Activated CD8-positive, alpha-beta memory T cell treated with anti-CD3 and anti-CD28 coated beads for 36 hours (primary cell): Measurements from ENCODE around the gene EFNA5. TPM values are rescaled to one million over a fixed set of nuclear protein-coding genes. Genes with fewer than 3 reads are reported as not detected.

Experiments used
- CTCF ChIA-PET: fragments of 350-600 bp; sonication (Branson Sonifier 250); formaldehyde crosslinking; loops from one replicate; lab custom pipeline; 2021; ENCODE audit warnings: antibody characterized with exemption; lab: Charles Lee
- POLR2A ChIA-PET: fragments of 350-600 bp; sonication (Branson Sonifier 250); formaldehyde crosslinking; loops from one replicate; lab custom pipeline; 2021; ENCODE audit warnings: antibody characterized with exemption; lab: Charles Lee
- total RNA-seq, 2 experiments: library from RNA; stranded (reverse); gene quantifications; one replicate each; pipeline ENCODE4 v1.2.3, GENCODE V29; 2021

Gene EFNA5
- total RNA-seq, 2 experiments from 2014 or later: not detected

DNA sequence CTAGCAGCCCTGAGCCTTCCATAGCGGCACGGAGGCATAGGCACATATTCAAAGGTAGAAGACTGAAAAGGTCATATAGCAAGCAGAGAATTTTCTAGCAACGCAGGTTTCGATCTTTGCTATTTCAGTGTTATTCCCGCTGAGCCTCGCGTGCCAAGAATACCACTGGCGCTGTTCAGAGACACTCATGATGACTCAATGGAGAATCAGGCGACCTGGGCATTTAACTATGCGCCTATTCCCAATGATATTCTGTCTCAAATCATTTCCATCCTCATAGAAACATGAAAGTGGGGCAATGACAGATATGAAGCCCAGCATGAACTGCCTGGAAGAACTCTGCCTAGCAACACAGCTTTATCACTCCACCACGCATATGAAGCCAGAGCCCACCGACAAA is 59.9 kb downstream of the EFNA5 start:
- CTCF ChIA-PET: interaction anchor here (0.6 kb wide), 1 partner anchor 798 kb away, joined by 3 read pairs; no protein-coding TSS in a partner anchor
- POLR2A ChIA-PET: no interaction called here

DNA sequence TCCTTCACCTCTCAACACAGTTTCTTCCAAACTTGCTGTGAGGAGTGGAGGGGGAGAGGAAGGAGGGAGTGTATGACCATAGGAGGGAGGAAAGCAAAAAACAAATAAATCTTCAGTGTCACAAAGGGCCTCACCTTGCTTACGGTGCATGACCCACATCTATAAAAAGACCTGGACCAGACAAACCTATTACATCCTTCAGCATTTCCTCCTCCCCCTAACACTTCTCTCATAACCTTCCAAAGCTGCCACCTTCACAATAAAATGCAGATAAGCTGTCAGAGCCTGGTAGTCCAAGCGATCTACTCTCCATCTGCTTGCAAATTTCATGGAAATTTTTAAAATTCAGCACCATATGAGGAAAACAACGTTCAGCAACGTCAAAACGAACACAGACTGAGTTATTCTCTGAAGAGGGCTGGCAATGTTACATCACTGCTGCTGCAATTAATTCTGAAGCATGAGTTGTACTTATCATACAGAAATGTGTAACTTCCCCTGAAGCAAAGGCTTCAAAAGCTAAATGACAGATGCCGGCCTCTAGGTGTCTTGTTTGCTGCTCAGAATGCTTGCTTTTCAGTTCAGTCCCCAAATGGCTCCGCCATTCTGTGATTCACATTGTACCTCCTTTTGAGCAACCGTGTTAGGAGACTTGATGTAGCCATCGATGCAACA is 62.9 kb downstream of the EFNA5 start:
- POLR2A ChIA-PET: no interaction called here
- CTCF ChIA-PET: no interaction called here

DNA sequence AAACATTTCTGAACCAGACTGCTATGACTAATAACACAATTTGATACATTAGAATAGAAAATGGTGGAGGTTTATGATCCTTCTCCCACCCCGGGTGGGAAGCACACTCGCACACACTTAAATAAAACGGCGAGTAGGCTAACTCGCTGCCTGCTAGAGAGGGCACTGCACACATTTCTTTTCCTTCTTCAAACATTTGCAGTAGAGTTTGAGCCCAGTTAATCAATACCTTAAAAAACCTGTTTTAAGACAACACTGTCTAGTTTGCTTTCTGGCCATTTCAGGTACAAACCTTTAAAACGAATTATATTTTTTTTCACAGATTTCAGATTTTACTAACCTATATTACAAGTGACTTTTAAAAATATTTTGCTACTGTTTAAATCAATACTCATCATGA is 63.5 kb downstream of the EFNA5 start:
- CTCF ChIA-PET: no interaction called here
- POLR2A ChIA-PET: no interaction called here

DNA sequence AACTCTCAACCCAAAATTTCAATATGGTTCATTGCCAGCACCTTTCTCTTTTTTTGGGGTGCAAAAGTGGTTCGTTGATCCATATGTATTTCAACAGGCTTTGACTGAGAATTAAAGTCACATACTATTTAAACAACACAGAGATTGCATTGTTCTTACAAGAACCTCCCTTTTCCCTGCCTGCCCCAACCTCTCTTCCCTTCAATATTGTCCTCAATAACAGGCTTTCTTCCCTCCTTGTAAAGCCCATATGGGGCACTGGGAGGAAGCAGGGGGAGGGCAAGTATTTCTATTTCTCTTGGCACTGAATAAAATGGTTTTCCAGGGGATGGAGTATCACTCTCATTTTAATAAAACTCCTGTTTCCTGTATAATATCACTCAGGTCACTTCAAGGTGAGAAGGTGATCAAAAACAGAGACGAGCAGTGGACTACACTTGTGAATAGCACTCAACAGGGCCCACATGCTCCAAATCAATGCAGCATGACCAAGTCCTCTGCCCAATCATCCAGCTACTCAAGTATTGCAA is 65.1 kb downstream of the EFNA5 start:
- CTCF ChIA-PET: interaction anchor here (0.7 kb wide), 2 partner anchors 97 to 134 kb away, joined by 3 read pairs; no protein-coding TSS in a partner anchor

DNA sequence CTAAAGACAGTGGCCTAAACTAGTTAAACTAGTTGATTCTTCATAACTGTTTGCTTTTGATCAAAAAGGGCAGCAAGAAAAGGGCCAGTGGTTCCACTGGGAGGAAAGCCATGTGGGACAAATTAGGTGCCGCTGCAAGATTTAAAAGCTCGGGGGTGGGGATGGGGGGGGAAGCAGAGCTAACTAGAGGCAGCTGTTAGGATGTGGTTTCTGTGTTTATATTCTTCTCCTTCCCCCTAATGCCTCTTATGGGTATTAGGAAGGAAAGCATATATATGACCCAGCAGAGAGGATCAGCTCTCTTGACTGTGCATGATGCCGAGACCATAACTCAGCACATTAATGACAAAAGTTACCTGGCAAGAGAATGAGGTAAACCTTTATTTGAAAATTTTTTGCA is 65.7 kb downstream of the EFNA5 start:
- CTCF ChIA-PET: no interaction called here
- POLR2A ChIA-PET: no interaction called here

More for the DNA sequence above, 65.1 kb downstream of the EFNA5 start:
- POLR2A ChIA-PET: no interaction called here

DNA sequence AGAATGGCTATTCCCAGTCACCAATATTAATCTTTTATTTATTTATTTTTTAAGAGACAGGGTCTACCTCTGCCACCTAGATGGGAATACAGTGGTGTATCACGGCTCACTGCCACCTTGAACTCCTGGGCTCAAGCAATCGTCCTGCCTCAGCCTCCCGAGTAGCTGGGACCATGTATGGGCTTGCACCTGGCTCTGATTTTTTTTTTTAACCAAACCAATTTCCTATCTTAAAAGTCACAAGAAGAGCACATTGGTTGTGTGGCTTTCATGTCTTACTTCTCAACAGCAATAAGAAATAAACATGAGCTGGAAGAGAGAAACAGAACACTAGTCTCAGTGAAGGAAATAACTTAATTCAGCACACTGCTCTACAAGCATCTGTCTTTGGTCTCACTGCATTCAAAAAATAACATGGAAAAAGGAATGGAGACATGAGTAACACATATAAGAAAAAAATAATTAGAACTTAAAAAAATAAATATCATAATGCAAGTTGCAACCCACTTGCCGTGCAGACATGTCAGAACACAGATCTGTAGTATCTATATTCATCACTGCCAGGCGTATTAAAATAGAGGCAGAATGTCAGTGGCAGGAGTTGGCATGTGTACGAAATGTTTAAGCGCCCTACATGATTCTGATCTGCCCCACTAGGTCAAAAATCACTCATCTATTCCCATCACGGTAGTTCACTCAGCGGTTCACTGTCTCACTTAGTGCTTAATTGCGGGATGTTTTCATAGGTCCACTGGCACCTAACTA is 66.4 kb downstream of the EFNA5 start:
- ChIA-PET POLR2A (no interaction called here), CTCF (no interaction called here)

DNA sequence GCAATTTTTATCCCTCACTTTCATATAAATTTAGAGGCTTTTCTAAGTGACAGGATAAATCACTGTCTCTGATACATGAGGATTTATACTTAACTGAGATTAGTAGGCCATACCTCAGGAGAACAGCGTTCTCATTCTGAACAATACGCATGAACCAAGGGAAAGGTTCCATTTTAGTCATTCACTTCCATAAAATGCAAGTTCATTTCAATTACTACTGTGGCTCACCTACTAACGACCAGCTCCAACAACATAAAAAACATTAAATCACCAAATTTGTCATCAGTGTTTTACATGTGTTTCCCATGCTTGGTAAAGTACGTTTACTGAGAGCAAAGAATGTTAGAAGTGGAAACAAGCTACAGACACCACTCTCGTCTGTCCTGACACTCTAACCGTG is 67.4 kb downstream of the EFNA5 start:
- CTCF ChIA-PET: no interaction called here
- POLR2A ChIA-PET: no interaction called here

DNA sequence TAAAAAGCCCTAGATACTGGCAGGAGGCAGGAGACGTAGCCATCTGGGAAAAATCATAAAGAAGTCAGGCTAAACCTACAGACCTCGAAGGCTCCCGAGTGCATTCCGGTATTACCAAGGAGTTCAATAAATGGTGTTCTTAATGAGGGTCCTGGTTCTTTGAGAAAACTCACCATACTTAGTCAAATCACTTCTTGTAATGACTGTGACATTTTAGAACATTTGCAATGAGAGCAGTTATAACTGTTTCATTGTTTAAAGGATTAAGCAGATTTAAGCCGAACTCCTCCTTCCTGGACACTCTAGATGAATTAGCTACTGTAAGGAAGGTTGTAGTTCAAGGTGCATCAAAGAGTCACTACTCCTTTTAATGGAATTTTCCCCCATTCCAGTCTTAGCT is 67.8 kb downstream of the EFNA5 start:
- POLR2A ChIA-PET: no interaction called here
- CTCF ChIA-PET: no interaction called here

DNA sequence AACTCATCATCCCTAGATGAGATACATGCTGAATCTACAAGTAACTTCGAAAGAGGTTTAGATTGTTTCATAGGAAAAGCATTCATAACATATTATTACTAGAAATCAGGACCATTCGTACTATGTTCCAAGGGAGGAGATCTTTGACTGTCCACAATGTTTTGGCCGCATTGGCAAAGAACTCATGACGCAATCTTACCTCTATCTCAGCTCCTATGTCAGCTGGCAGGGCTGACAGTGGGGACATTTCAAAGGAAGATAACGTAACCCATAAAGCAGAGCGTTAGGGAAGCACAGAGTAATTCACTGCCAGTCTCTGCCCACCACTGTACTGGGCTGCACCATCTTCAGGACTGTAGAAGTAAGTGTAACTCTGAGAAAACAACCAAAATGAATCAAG is 69.7 kb downstream of the EFNA5 start:
- POLR2A ChIA-PET: no interaction called here
- CTCF ChIA-PET: no interaction called here

DNA sequence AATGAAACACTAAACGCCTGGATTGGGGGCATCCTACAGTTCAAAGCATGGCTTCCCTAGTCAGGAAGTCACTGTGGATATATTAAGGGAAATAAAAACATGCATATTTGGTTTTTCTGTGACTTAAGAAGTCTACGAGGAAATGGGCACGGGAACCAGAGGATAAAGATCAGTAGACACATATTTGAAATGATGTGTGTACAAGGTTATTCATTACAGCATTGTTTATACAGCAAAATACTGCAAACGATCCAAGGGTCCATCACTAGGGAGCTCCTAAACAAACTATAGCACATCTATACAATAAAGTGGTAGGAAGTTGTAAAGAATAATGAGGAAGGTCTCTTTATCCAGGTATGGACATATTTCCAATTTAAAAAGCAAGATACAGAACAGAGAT is 71.8 kb downstream of the EFNA5 start:
- CTCF ChIA-PET: no interaction called here
- POLR2A ChIA-PET: no interaction called here

DNA sequence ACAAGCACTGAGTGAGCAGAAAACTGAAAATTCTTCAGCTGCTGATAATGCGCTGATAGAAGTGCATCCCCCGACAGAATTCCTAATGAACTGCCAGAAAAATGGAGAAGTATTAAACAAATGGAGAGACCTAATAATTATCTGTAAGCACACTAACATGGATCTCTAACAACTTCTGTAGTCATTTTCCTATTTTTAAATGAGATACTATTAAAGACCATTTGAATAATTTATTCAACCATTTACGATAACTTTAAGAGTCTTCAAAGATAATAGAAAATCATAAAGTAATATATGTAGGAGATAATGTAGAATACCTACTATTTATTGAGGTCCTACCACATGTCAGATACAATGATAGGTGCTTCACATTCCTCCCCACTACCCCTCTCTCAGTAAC is 72.9 kb downstream of the EFNA5 start:
- CTCF ChIA-PET: no interaction called here
- POLR2A ChIA-PET: no interaction called here

DNA sequence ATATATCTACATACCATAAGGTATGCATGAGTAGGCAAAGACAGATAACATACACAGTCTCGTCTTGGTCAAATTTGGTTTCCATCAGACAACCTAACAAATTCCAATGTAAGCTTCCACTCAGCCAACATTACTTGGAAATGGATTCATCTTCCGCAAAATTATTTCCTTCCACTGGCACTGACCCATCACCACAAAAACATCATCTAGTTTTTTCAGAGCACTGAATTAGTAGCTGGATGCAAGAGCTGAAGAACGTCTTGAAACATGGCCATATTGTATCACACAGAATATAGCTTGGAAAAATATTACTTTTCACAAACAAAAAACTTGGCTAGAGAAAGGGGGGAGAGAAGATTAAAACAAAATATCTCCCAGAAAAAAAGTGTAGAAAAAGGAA is 73.5 kb downstream of the EFNA5 start:
- ChIA-PET POLR2A (no interaction called here), CTCF (no interaction called here)

DNA sequence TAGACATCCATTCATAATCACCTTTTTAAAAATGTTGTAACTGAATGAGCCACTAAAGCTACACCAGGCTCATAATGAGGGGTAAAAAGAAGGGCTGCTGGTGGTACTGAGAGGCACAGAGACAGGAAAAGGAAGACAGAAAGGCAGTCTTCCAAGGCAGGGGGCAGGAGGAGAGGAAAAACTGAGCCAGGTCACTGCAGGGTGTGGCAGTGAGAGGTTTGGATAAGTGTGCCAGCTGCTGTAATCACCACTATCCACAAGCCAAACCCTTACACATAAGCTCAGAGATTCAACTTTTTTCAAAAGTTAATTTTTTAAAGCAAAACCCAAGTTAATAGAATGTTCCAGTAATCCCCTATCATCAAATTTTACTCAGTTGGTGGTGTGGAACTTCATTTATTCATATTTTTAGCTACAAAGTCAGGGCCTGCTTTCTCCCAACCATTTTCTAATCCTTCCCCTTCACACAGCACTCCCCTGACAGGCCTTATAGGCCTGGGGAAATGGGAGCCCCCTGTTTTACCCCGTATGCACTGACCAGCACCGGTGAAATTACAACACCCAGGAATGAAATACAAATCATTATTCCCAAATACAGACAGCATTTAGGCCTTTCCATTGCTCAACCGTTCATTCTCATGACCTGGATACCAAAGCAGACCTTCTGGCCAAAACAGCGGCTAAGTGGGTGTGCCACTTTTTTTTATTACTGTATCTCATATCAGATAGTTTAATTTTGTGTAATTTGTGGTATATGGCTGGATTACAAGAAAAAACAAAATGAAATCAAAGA is 76.3 kb downstream of the EFNA5 start:
- POLR2A ChIA-PET: no interaction called here

DNA sequence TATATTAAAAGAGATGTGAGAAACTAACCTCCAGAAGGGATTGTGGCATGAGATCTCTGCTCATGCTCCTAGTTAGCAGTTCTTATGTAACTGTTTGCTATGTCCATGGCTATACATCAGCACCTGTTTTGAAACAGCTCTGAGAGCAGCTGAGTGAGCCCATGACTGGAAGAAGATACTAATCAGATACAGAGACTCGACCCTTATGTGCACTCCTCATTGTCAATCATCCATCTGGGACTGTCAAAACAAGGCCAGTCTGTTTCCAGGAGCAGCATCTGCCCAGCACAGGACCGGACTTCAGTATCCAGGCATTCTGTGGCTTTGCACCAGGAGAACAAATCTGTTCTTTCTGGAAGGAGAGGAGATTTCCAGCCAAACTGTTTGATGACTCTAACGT is 77.7 kb downstream of the EFNA5 start:
- ChIA-PET POLR2A (no interaction called here), CTCF (no interaction called here)

More for the DNA sequence above, 76.3 kb downstream of the EFNA5 start:
- CTCF ChIA-PET: no interaction called here

DNA sequence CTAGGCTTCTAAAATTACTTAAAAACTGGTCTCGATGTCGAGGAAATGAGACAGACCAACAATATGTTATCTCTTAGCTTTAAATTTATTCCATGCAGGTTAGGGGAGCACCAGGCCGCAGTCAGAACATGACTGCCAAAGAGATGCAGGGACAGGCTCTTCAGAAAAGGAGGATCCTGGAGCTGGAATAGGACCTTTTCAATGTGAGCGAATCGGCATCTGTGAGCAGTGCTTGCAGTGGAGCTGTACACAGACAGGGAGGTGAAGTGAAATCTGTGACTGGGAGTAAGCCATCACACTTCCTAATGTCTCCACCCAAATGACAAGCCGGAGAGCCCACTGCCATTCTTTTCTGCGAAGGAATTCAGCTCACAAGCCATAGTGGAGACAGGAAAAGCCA is 78.2 kb downstream of the EFNA5 start:
- POLR2A ChIA-PET: no interaction called here
- CTCF ChIA-PET: no interaction called here

DNA sequence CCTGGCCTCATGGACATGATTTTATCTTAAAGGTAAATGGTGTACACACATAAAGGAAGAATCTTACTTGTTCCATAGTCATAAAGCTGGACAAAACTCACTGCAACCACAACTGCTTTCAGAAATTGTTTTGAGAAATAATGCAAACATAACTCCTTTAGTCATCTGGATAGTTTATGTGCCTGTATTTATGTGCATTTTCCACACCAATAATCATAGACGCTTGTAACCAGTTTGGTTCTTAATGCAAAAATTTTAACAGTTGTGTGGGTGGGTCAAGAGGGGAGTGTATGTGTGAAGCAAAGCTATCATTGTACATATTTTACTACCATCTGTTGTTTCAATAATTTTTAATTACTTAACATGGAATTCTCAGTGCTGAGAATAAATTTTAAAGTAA is 80.1 kb downstream of the EFNA5 start:
- POLR2A ChIA-PET: no interaction called here
- CTCF ChIA-PET: no interaction called here

DNA sequence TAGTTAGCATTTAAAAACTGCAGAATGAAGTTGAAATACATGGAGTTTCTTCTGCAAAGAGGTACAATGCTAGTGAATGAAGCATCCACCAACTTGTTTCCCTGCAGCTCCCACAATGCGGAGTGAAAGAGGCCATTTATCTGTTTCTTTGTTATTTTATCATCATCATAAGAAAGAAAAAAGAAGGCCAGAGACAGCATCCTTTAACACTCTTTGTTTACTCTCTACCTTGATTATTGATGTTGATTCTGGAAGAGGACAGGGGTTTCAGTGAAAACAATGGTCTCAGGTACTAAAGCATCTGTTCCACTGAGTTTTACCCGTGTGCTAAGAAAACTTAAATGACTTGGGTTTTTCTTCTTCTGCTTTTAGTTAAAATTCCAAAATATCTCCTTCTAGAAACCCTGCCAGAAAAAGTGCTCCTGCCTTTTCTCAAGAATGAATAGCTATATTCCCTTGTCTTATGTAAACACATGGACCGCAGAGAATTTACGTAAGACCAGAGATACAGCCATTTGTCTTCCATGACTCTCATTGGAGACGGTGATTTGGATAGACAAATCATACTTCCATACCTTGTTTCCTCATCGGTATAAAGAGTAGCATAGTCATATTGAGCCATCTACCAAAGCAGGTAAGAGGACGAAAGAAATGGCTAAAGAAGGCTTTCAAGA is 81.1 kb downstream of the EFNA5 start:
- POLR2A ChIA-PET: no interaction called here
- CTCF ChIA-PET: no interaction called here

DNA sequence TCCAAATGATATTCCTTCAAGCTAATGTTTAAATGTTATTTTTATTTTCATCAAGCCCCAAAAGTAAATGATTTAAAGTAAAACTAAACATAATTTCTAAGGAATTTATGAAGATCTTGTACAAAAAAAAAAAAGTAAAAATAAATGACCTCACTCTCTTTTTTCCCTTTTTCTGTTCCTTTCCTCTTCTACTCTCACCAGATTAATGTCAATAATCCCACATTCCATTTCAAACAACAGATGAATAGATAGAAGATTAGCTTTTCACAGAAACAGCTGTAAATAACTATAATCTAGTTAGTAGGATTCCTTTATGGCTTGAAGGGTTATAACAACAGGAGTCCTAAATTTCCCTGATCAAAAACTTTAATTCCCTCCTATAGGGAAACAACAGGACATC is 88.1 kb downstream of the EFNA5 start:
- POLR2A ChIA-PET: no interaction called here
- CTCF ChIA-PET: interaction anchor here (1.7 kb wide), 1 partner anchor 10 kb away, joined by 4 read pairs; no protein-coding TSS in a partner anchor
